Panc1 (cell line): ENCODE results near the gene SPRED3. TPM values are rescaled to one million over a fixed set of nuclear protein-coding genes. Genes with fewer than 3 reads are reported as not detected.

Experiments used
- ATAC-seq: fragments of 200-7000 bp; cut with Tn5 transposase; 2 replicates; pipeline ENCODE4 v1.9.1; 2020; ENCODE audit warnings: mild to moderate bottlenecking, moderate library complexity
- BruUV-seq: library from RNA; stranded (reverse); fragments of 400-500 nt; replicated peaks from 2 replicates; lab custom pipeline; 2021; lab: Mats Ljungman, UMichigan
- CTCF ChIA-PET: fragments of 300-600 bp; sonication (Branson Sonifier 250); formaldehyde crosslinking; loops from one replicate; lab custom pipeline; 2022; ENCODE audit warnings: antibody characterized with exemption; lab: Charles Lee
- POLR2A ChIA-PET: fragments of 300-600 bp; sonication (Branson Sonifier 250); formaldehyde crosslinking; loops from one replicate; lab custom pipeline; 2022; ENCODE audit warnings: antibody characterized with exemption; lab: Charles Lee
- DNase-seq: peaks from one replicate; pipeline ENCODE4 v3.0.0-alpha.2; 2010; ENCODE audit warnings: low read depth, low spot score
- H3K27ac ChIP-seq: 2 replicates; pipeline ENCODE4 v1.5.1; 2011; ENCODE audit warnings: mild to moderate bottlenecking, low read length, inconsistent platforms
- H3K27me3 ChIP-seq: fragments of 200-500 bp; sonication (Bioruptor generic); 2 replicates; pipeline ENCODE4 v1.6.0; 2014; ENCODE audit warnings: low read length, inconsistent platforms; ENCODE audit not compliant: control insufficient read depth, insufficient read depth
- H3K36me3 ChIP-seq: fragments of 200-500 bp; sonication (Bioruptor generic); 2 replicates; pipeline ENCODE4 v1.5.1; 2014; ENCODE audit warnings: inconsistent platforms, mild to moderate bottlenecking, low read length, moderate library complexity; ENCODE audit not compliant: control insufficient read depth, insufficient read depth
- H3K4me1 ChIP-seq: 2 replicates; pipeline ENCODE4 v1.5.1; 2011; ENCODE audit warnings: inconsistent platforms, mild to moderate bottlenecking, low read length, moderate library complexity; ENCODE audit not compliant: control insufficient read depth, insufficient read depth
- H3K4me3 ChIP-seq, 2 experiments: 2 replicates each; pipeline ENCODE4 v1.5.1; 2011 to 2012; ENCODE audit warnings: low read depth in 2 of 2, low read length in 2 of 2, mild to moderate bottlenecking in 2 of 2, inconsistent platforms in 1 of 2, moderate library complexity in 1 of 2
- H3K9me3 ChIP-seq: fragments of 200-500 bp; sonication (Bioruptor generic); 2 replicates; pipeline ENCODE4 v1.5.1; 2014; ENCODE audit warnings: low read depth, mild to moderate bottlenecking, inconsistent platforms, low read length, moderate library complexity; ENCODE audit not compliant: control insufficient read depth, insufficient read depth
- CTCF ChIP-seq: fragments of 450-650 bp; IDR thresholded peaks from 2 replicates; pipeline ENCODE4 v1.5.1; 2017; ENCODE audit warnings: mild to moderate bottlenecking
- POLR2AphosphoS5 ChIP-seq: IDR thresholded peaks from 2 replicates; pipeline ENCODE4 v1.6.1; 2012; ENCODE audit warnings: mild to moderate bottlenecking, low read depth, low read length, moderate library complexity
- SIN3A ChIP-seq: IDR thresholded peaks from 2 replicates; pipeline ENCODE4 v1.6.1; 2012; ENCODE audit warnings: low read depth, mild to moderate bottlenecking, low read length, moderate library complexity, borderline replicate concordance; ENCODE audit not compliant: insufficient read depth
- TCF7L2 ChIP-seq: IDR thresholded peaks from 2 replicates; pipeline ENCODE4 v1.6.1; 2011; ENCODE audit warnings: mild to moderate bottlenecking, low read depth, low read length, inconsistent platforms
- in situ Hi-C: cut with HindIII; loops from 2 replicates; pipeline ENCODE4 v1.10.0; 2016; ENCODE audit warnings: low sequenced_read_pairs, low pct_unique_long_range_greater_than_20kb
- intact Hi-C: fragments of 100-400 bp; cut with micrococcal nuclease; formaldehyde crosslinking; loops from one replicate; pipeline ENCODE4 v1.10.0; 2022; ENCODE audit not compliant: unreplicated experiment
- total RNA-seq: library from RNA; stranded (reverse); gene quantifications from one replicate; pipeline ENCODE4 v1.2.1, GENCODE V29; 2021; ENCODE audit not compliant: unreplicated experiment
- TF ChIP-seq, protein P1 (sequence below), 2 experiments: IDR thresholded peaks; 2 replicates each; pipeline ENCODE4 v1.6.1; 2011 to 2012; ENCODE audit warnings: low read depth in 2 of 2, control low read depth in 1 of 2, low read length in 1 of 2, mild to moderate bottlenecking in 1 of 2, moderate library complexity in 1 of 2; ENCODE audit not compliant: insufficient read depth in 1 of 2

The SPRED3 gene
- total RNA-seq, 1 experiment from 2014 or later, result 3.8 TPM

GRCh38 chr19:38437917-38438316, 49.4 kb downstream of the SPRED3 start:
- TF ChIP-seq, protein P1, sequence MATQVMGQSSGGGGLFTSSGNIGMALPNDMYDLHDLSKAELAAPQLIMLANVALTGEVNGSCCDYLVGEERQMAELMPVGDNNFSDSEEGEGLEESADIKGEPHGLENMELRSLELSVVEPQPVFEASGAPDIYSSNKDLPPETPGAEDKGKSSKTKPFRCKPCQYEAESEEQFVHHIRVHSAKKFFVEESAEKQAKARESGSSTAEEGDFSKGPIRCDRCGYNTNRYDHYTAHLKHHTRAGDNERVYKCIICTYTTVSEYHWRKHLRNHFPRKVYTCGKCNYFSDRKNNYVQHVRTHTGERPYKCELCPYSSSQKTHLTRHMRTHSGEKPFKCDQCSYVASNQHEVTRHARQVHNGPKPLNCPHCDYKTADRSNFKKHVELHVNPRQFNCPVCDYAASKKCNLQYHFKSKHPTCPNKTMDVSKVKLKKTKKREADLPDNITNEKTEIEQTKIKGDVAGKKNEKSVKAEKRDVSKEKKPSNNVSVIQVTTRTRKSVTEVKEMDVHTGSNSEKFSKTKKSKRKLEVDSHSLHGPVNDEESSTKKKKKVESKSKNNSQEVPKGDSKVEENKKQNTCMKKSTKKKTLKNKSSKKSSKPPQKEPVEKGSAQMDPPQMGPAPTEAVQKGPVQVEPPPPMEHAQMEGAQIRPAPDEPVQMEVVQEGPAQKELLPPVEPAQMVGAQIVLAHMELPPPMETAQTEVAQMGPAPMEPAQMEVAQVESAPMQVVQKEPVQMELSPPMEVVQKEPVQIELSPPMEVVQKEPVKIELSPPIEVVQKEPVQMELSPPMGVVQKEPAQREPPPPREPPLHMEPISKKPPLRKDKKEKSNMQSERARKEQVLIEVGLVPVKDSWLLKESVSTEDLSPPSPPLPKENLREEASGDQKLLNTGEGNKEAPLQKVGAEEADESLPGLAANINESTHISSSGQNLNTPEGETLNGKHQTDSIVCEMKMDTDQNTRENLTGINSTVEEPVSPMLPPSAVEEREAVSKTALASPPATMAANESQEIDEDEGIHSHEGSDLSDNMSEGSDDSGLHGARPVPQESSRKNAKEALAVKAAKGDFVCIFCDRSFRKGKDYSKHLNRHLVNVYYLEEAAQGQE (IDR thresholded peaks at IDR 0.05; ENCODE audit: insufficient read depth in 1 of 2, low read depth in 2 of 2, low read length in 1 of 2), result no peak
- TF ChIP-seq TCF7L2 (no peak), POLR2AphosphoS5 (no peak)
- ChIA-PET POLR2A (interaction anchor here (0.6 kb wide), 1 partner anchor 496 kb away, joined by 3 read pairs; no protein-coding TSS in a partner anchor), CTCF (interaction anchor here (0.6 to 0.7 kb wide), 2 partner anchors 101 to 211 kb away, joined by 4 to 5 read pairs; no protein-coding TSS in a partner anchor)
- Histone ChIP-seq H3K27ac (no peak overlapping the region), H3K4me1 (no peaks in the 10 kb centered on the region), H3K36me3 (no peaks in the 10 kb centered on the region), H3K27me3 (no peaks in the 10 kb centered on the region), H3K9me3 (no peaks in the 10 kb centered on the region), H3K4me3 (no peak overlapping the region)
- no peak for DNase-seq
- ATAC-seq, result no peak
- BruUV-seq, result no TSS peak
- in situ Hi-C loops (no loop called here), intact Hi-C loops (no loop called here)

GRCh38 chr19:38440592-38440991, 52.1 kb downstream of the SPRED3 start:
- Histone ChIP-seq H3K4me1 (no peaks in the 10 kb centered on the region), H3K4me3 (no peak overlapping the region), H3K9me3 (no peaks in the 10 kb centered on the region), H3K27ac (no peak overlapping the region), H3K27me3 (no peaks in the 10 kb centered on the region), H3K36me3 (no peaks in the 10 kb centered on the region)
- TF ChIP-seq POLR2AphosphoS5 (no peak), TCF7L2 (no peak), CTCF (no peak), SIN3A (no peak)
- TF ChIP-seq, protein P1 (IDR thresholded peaks at IDR 0.05; ENCODE audit: insufficient read depth in 1 of 2, low read depth in 2 of 2, low read length in 1 of 2), result no peak
- in situ Hi-C loops, result no loop called here
- no TSS peak for BruUV-seq
- no peak for ATAC-seq
- no peak for DNase-seq
- ChIA-PET CTCF (interaction anchor here (1.0 kb wide), 1 partner anchor 38 kb away, joined by 3 read pairs; the partner anchor contains the start of gene FAM98C), POLR2A (no interaction called here)
- intact Hi-C loops, result no loop called here
